Urothelium cell line (cell line): ENCODE results near the gene SLC7A6OS.
"Not testable (repeated sequence)": the region's sequence is repeated elsewhere in the genome, so short reads cannot be mapped to it uniquely, and the experiment has no call there.

Source experiments
- DNase-seq: peaks from one replicate; pipeline ENCODE4 v3.0.0; 2011; ENCODE audit warnings: low spot score, mixed read lengths
- FAIRE-seq: peaks from 2 replicates; lab custom pipeline; 2011; peaks lifted over from hg19 to GRCh38; lab: Jason Lieb, UNC

SLC7A6OS gene

GRCh38 chr16:68299571-68300453 lies 10.9 kb downstream of the SLC7A6OS start:
- FAIRE-seq (no peak), DNase-seq (no peak)

DNA sequence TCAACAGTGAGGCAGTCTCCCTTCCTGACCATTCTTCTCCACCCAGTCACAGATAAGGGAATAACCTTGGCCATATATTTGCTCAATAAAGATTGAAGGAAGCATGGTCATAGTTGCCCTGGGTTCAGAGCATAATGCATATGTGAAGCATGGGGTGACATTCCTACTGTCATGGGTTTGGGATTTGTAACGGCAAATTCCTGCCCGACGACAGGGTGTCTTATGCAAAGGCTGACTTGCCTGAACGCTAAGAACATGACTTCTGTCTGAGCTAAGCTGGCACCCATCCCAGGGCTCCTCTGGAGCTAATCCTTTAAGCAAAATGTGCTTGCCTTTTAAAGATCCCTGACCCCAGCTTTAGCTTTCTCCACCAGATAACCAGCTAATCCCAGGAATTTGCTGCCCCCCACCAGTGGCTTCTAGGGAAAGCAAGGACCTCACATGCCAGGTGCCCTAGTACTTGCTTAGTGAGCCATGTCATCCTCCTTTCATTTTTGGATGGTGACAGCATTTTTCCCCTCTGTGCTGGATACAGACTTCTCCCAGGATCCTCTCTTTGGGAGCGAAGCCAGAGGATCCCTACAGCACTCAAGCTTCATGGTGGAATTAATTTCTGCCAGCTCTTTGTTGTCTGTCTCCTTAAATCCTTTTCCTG lies 11.7 kb downstream of the SLC7A6OS start:
- DNase-seq: no peak

GRCh38 chr16:68298312-68298711 lies 12.4 kb downstream of the SLC7A6OS start:
- DNase-seq (no peak), FAIRE-seq (no peak)

More for the DNA sequence above, 11.7 kb downstream of the SLC7A6OS start:
- FAIRE-seq: no peak

DNA sequence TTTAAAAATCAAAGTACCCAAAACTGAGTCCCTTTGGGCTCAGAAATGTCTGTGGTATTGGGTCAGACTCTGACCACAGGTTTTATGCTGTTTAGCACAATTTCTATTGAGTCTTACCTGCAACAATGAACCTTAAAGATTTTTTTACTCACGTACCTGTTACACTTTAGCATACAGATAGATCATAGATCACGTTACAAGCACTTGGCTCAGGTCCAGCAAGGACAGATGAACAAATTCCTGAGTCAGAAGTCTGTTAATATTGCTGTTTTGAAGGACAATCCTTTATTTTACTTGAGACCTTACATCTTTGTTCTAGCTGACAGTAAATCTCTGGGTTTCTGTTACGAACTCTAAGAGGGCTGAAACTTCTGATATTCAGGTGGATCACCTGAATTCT lies 12.8 kb downstream of the SLC7A6OS start:
- FAIRE-seq (no peak), DNase-seq (no peak)

DNA sequence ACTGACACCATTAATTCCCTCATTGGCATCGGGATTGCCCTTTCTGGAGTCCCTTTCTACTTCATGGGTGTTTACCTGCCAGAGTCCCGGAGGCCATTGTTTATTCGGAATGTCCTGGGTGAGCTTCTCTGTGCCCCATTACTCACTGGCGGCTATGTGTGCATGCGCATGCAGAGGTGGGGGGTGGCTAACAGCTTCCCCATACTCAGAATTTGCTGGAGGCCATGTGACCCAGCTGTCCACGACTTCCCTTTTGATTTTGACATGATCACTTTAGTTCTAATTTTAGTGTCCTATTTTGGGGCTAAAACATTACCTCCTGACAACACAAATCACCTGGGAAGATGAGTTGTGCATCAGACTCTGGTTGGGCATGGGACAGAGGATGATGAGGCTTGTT lies 14.1 kb downstream of the SLC7A6OS start:
- DNase-seq (no peak), FAIRE-seq (no peak)

DNA sequence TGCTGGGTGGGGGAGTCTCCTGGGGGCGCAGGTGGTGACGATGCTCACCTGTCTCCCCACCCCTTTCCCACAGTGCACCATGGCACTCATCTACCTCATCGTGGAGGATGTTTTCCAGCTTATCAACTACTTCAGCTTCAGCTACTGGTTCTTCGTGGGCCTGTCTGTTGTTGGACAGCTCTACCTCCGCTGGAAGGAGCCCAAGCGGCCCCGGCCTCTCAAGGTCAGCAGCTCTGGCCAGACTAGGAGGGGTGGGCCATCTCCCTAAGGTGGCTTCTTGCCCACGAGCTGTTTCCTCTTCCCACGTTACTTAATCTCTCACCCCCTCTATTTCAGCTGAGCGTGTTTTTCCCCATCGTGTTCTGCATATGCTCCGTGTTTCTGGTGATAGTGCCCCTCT lies 14.5 kb downstream of the SLC7A6OS start:
- FAIRE-seq (no peak), DNase-seq (no peak)

GRCh38 chr16:68292425-68292824 lies 18.3 kb downstream of the SLC7A6OS start:
- no peak for FAIRE-seq
- no peak for DNase-seq

- DNase-seq (no peak), FAIRE-seq (no peak)
Measured at GRCh38 chr16:68291227-68291626, 19.5 kb downstream of the SLC7A6OS start.

DNA sequence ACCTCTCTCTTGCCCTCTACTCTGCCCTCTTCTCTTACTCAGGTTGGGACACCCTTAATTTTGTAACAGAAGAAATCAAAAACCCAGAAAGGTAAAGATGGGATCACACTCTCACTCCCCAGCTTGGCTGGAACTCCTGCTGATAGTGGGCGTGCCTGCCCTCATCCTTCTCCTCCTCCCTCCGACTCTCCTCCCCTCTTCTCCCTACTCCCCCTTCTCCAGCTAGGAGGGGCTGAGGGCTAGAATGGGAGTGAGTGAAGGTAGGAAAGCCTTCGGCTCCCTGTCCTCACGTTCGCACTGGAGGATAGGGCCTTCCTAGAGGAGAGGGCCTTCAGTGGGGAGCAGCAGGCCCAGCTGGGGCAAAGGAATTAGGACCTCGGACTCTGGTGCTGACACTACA lies 20.3 kb downstream of the SLC7A6OS start:
- no peak for DNase-seq

GRCh38 chr16:68289621-68290329 lies 21.0 kb downstream of the SLC7A6OS start:
- FAIRE-seq (no peak), DNase-seq (no peak)

More for the DNA sequence above, 20.3 kb downstream of the SLC7A6OS start:
- FAIRE-seq: no peak

- FAIRE-seq (no peak), DNase-seq (no peak)
Measured at GRCh38 chr16:68289202-68289601, 21.5 kb downstream of the SLC7A6OS start.

- FAIRE-seq, DNase-seq: not testable (repeated sequence)
Measured at GRCh38 chr16:68288796-68289195, 21.9 kb downstream of the SLC7A6OS start.

DNA sequence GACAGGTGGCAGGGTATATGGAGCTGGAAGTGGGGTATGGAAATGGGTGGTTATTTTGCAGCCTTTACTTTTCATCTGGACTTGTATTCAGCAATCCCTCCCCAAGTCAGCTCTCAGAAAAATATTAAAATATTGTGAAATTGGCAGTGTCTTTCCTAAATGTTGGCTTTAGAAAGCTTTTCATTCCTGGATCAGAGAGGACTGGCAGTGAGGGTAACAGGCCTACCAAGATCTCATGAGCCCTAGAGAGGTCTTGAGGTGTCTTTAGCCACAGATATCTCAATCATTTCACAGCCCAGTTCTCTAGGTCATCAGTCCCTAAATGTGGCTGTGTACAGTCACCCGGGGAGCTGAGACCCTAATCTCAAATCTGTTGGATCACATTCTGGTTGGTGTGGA lies 22.5 kb downstream of the SLC7A6OS start:
- FAIRE-seq: no peak
- DNase-seq: no peak

GRCh38 chr16:68287276-68288251 lies 23.2 kb downstream of the SLC7A6OS start:
- no peak for FAIRE-seq
- no peak for DNase-seq

DNA sequence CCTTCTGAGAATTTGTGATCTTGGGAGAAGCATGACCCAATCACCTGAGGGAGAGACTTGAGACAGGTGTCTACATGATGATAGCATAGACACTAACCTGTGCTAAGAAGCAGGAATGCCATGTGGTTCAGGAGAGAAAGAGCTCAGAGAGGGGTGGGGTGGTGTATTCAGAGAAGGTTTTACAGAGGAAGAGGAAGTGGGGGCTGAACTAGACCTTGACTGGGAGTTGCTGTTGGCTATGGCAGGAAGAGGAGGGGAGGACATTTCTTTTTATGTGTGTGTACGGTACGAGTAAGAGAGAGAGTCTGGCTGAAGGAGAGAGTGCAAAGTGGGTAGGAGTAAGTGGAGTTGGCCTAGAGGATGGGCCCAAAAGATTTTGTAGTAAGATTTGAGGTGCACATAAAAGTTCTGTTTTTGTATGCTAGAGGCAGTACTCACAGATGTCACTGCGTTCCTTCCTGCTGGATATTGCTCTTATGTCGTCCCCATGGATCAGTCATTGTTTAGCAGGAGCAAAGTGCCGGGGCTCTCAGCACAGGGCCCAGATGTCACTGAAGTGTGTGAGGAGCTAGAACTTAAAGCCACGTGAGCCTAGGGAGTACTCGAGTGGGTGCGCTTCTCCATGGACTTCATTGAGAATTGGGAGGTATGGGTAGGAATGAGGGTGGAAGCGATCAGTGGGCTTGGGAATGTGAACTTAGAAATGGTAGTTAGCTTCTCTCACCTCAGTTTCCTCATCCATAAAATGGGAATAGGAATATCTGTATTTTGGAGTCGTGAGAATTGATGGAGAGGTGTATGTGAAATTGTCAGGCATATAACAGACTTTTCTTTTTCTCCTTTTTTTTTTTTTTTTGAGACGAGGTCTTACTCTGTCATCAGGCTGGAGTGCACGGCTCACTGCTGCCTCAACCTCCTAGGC lies 24.3 kb downstream of the SLC7A6OS start:
- no peak for DNase-seq
- FAIRE-seq: no peak

GRCh38 chr16:68285683-68286082 lies 25.1 kb downstream of the SLC7A6OS start:
- DNase-seq (no peak), FAIRE-seq (no peak)

- DNase-seq (no peak), FAIRE-seq (no peak)
Measured at GRCh38 chr16:68284847-68285246, 25.9 kb downstream of the SLC7A6OS start.

GRCh38 chr16:68283801-68284598 lies 26.7 kb downstream of the SLC7A6OS start:
- FAIRE-seq (no peak), DNase-seq (no peak)
